ENCODE measurements around the gene DMXL1. TPM values are rescaled to one million over a fixed set of nuclear protein-coding genes. Genes with fewer than 3 reads are reported as not detected.

The DMXL1 gene
- polyA plus RNA-seq, 1 of the 3 experiments (the other 2 are of a cell fraction) = 6.6 TPM

- CTCF ChIA-PET = interaction anchor here (0.8 to 3.6 kb wide), 4 partner anchors 19 to 267 kb away, joined by 3 to 13 read pairs (median 3); partner anchors contain the start of gene DTWD2
These were observed 184.9 kb downstream of the DMXL1 start for GRCh38 chr5:119255571-119256356.

GRCh38 chr5:119257613-119258012 lies 186.7 kb downstream of the DMXL1 start:
- no peaks in the 10 kb centered on the region for H3K4me1 ChIP-seq (ENCODE audit: control insufficient read depth in 1 of 2, insufficient read depth in 2 of 2, low read depth in 1 of 2, low read length in 1 of 2)
- 74% methylated on average over 3 of the region's 3 CpGs for WGBS (ENCODE audit: low lambda C conversion rate)
- no peaks in the 10 kb centered on the region for H3F3A ChIP-seq (replicated peaks; ENCODE audit: insufficient read depth)
- DNase-seq = no peak
- H3K9me2 ChIP-seq = no peaks in the 10 kb centered on the region
- H3K9ac ChIP-seq = no peak overlapping the region
- ChIA-PET CTCF (no interaction called here), POLR2A (no interaction called here)
- no peaks in the 10 kb centered on the region for H3K79me2 ChIP-seq (ENCODE audit: insufficient read depth)
- no peaks in the 10 kb centered on the region; the same call in 1 of the 2 replicates for H3K9me3 ChIP-seq
- no peaks in the 10 kb centered on the region for H3K27me3 ChIP-seq (ENCODE audit: insufficient read depth)
- no peak overlapping the region for H2AFZ ChIP-seq (ENCODE audit: low read depth)
- H3K36me3 ChIP-seq (replicated peaks in 1 of 2; ENCODE audit: control insufficient read depth in 1 of 2, insufficient read depth in 2 of 2, low read length in 1 of 2) = peaks cover 0 to 8% of the 10 kb centered on the region in 2 experiments
- no peak overlapping the region for H3K4me2 ChIP-seq
- no peaks in the 10 kb centered on the region for H4K20me1 ChIP-seq (ENCODE audit: insufficient read depth)
- TF ChIP-seq GATA2 (CRISPR knock-in tag; IDR thresholded peaks at IDR 0.05) = no peak
- no peak for TF ChIP-seq SMC3 (IDR thresholded peaks at IDR 0.05; ENCODE audit: low read depth, low read length)
- TF ChIP-seq ZBTB33 (IDR thresholded peaks at IDR 0.05; ENCODE audit: borderline replicate concordance, low read depth) = no peak
- TF ChIP-seq SIN3A (IDR thresholded peaks at IDR 0.05; ENCODE audit: borderline replicate concordance, low read depth, low read length) = no peak
- TF ChIP-seq ELF1 (IDR thresholded peaks at IDR 0.05) = no peak
- TF ChIP-seq MXI1 (IDR thresholded peaks at IDR 0.05; ENCODE audit: low read depth, low read length) = no peak
- no peak overlapping the region for H3K4me3 ChIP-seq (ENCODE audit: low read depth in 2 of 2, low read length in 1 of 2)
- H3K27ac ChIP-seq (ENCODE audit: low read depth in 2 of 2, low read length in 1 of 2) = no peak overlapping the region

More at GRCh38 chr5:119255571-119256356, 184.9 kb downstream of the DMXL1 start:
- Histone ChIP-seq H3K4me3 (ENCODE audit: low read depth in 2 of 2, low read length in 1 of 2) (no peak overlapping the region), H4K20me1 (ENCODE audit: insufficient read depth) (no peaks in the 10 kb centered on the region), H3K4me1 (ENCODE audit: control insufficient read depth in 1 of 2, insufficient read depth in 2 of 2, low read depth in 1 of 2, low read length in 1 of 2) (no peaks in the 10 kb centered on the region), H3K9me2 (no peaks in the 10 kb centered on the region), H3K27ac (ENCODE audit: low read depth in 2 of 2, low read length in 1 of 2) (no peak overlapping the region), H3F3A (replicated peaks; ENCODE audit: insufficient read depth) (no peaks in the 10 kb centered on the region), H3K27me3 (ENCODE audit: insufficient read depth) (no peaks in the 10 kb centered on the region), H3K9ac (no peak overlapping the region), H3K4me2 (no peak overlapping the region), H2AFZ (ENCODE audit: low read depth) (no peak overlapping the region), H3K79me2 (ENCODE audit: insufficient read depth) (no peaks in the 10 kb centered on the region), H3K36me3 (replicated peaks in 1 of 2; ENCODE audit: control insufficient read depth in 1 of 2, insufficient read depth in 2 of 2, low read length in 1 of 2) (peaks cover 7 to 9% of the 10 kb centered on the region in 2 experiments), H3K9me3 (no peaks in the 10 kb centered on the region; the same call in 1 of the 2 replicates)
- TF ChIP-seq TAF1 (IDR thresholded peaks at IDR 0.05; ENCODE audit: borderline replicate concordance, low read depth, low read length) (no peak), GABPA (IDR thresholded peaks at IDR 0.05; ENCODE audit: low read depth) (no peak), RAD21 (IDR thresholded peaks at IDR 0.05; ENCODE audit: low read length) (peak; percentile 35), CTCF (IDR thresholded peaks at IDR 0.05) (peak; percentile 28; the same call in 1 of the 2 replicates)
- no peak for DNase-seq
- WGBS (ENCODE audit: low lambda C conversion rate) = 90% methylated on average over 4 of the region's 5 CpGs
- POLR2A ChIA-PET = interaction anchor here (1.3 kb wide), 1 partner anchor 12 kb away, joined by 3 read pairs; no protein-coding TSS in a partner anchor
